DMS53 treated with DMSO at 0.1 percent for 48 hours (cell line): ENCODE data around the gene PTRH1.

Experiments
- DNase-seq: peaks from one replicate; lab custom pipeline; 2025; ENCODE audit not compliant: unreplicated experiment; lab: John Stamatoyannopoulos, UW

Gene PTRH1

GRCh38 chr9:127697575-127697974, 17.9 kb downstream of the PTRH1 start:
- no peak for DNase-seq

GRCh38 chr9:127694890-127695720, 20.4 kb downstream of the PTRH1 start:
- no peak for DNase-seq

- DNase-seq: no peak
These were observed 21.8 kb downstream of the PTRH1 start for GRCh38 chr9:127693697-127694096.

- DNase-seq: no peak
These were observed 22.3 kb downstream of the PTRH1 start for GRCh38 chr9:127693143-127693542.

GRCh38 chr9:127692071-127692470, 23.4 kb downstream of the PTRH1 start:
- no peak for DNase-seq

GRCh38 chr9:127690735-127691134, 24.7 kb downstream of the PTRH1 start:
- DNase-seq: no peak

GRCh38 chr9:127689329-127690000, 26.0 kb downstream of the PTRH1 start:
- no peak for DNase-seq

GRCh38 chr9:127686461-127687393, 28.7 kb downstream of the PTRH1 start:
- no peak for DNase-seq

GRCh38 chr9:127684576-127684975, 30.9 kb downstream of the PTRH1 start:
- no peak for DNase-seq

GRCh38 chr9:127683723-127684122, 31.7 kb downstream of the PTRH1 start:
- DNase-seq: no peak

GRCh38 chr9:127682351-127683136, 32.9 kb downstream of the PTRH1 start:
- no peak for DNase-seq

- DNase-seq: no peak
These were observed 34.6 kb downstream of the PTRH1 start for GRCh38 chr9:127680846-127681245.

- DNase-seq: no peak
These were observed 35.2 kb downstream of the PTRH1 start for GRCh38 chr9:127680226-127680625.

- no peak for DNase-seq
These were observed 36.0 kb downstream of the PTRH1 start for GRCh38 chr9:127679506-127679905.

GRCh38 chr9:127676638-127677037, 38.8 kb downstream of the PTRH1 start:
- no peak for DNase-seq

- no peak for DNase-seq
These were observed 42.2 kb downstream of the PTRH1 start for GRCh38 chr9:127673234-127673633.

GRCh38 chr9:127667906-127668305, 47.6 kb downstream of the PTRH1 start:
- no peak for DNase-seq

- no peak for DNase-seq
These were observed 48.2 kb downstream of the PTRH1 start for GRCh38 chr9:127667127-127667844.

GRCh38 chr9:127664678-127665507, 50.6 kb downstream of the PTRH1 start:
- no peak for DNase-seq
